IMR-90 (cell line): ENCODE measurements around the gene BCAP31.

ENCODE experiments used
- CEBPB ChIP-seq: IDR thresholded peaks from 2 replicates; pipeline ENCODE4 v1.6.1; 2012; ENCODE audit warnings: low read depth, low read length, improper control_type of control experiment
- CTCF ChIP-seq: conservative IDR thresholded peaks from 2 replicates; pipeline ENCODE4 v1.5.1; 2012; ENCODE audit warnings: mild to moderate bottlenecking, low read depth, low read length, improper control_type of control experiment
- MAFK ChIP-seq: IDR thresholded peaks from 2 replicates; pipeline ENCODE4 v1.6.1; 2012; ENCODE audit warnings: low read depth, low read length, improper control_type of control experiment
- MAZ ChIP-seq: IDR thresholded peaks from 2 replicates; pipeline ENCODE4 v1.6.1; 2012; ENCODE audit warnings: low read depth, mild to moderate bottlenecking, low read length, improper control_type of control experiment, moderate library complexity, borderline replicate concordance
- MXI1 ChIP-seq: IDR thresholded peaks from 2 replicates; pipeline ENCODE4 v1.6.1; 2012; ENCODE audit warnings: low read depth, mild to moderate bottlenecking, low read length, moderate library complexity, borderline replicate concordance
- POLR2A ChIP-seq: IDR thresholded peaks from 2 replicates; pipeline ENCODE4 v1.6.1; 2012; ENCODE audit warnings: mild to moderate bottlenecking, low read depth, low read length
- RAD21 ChIP-seq: IDR thresholded peaks from 2 replicates; pipeline ENCODE4 v1.6.1; 2012; ENCODE audit warnings: low read length, improper control_type of control experiment
- RFX5 ChIP-seq: IDR thresholded peaks from 2 replicates; pipeline ENCODE4 v1.8.0; 2012; ENCODE audit warnings: low read depth, mild to moderate bottlenecking, low read length, moderate library complexity
- SMC3 ChIP-seq: fragments of 150-350 bp; IDR thresholded peaks from 2 replicates; pipeline ENCODE4 v1.6.1; 2016; ENCODE audit warnings: low read depth, mild to moderate bottlenecking, antibody characterized with exemption, low read length, moderate library complexity
- USF2 ChIP-seq: fragments of 150-350 bp; IDR thresholded peaks from 2 replicates; pipeline ENCODE4 v1.6.1; 2017; ENCODE audit warnings: mild to moderate bottlenecking, antibody characterized with exemption, low read length, low read depth

- TF ChIP-seq CTCF (no peak), CEBPB (no peak), MAFK (no peak), POLR2A (no peak), MXI1 (no peak), RFX5 (no peak), SMC3 (no peak), MAZ (no peak), USF2 (no peak), RAD21 (no peak)
These were observed 29.4 kb downstream of the BCAP31 start for GRCh38 chrX:153694687-153695270.
